GM12872 (cell line): ENCODE data around the gene AFF3.

Source experiments
- CTCF ChIP-seq: IDR thresholded peaks from 3 replicates; pipeline ENCODE4 v1.5.1; 2011; ENCODE audit warnings: low read depth, mild to moderate bottlenecking, low read length, moderate library complexity; ENCODE audit not compliant: insufficient read depth

AFF3 gene

DNA sequence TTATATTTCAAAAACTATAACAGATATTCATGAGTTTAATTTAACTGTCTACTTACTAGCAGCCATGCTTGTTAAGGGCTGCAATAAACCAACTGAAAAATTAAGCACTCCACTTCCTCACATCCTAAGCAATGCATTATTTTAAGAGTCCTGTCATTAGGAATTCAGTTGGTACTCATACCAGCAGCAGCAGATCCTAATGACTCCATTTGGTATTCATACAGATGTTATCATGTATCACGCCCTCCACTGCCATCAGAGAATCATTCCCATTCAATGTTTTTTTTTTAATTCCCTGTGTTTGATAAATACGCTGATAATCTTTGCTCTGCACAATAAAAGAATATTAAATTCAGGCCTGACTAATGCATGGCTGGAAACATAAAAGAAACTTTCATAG lies 236.8 kb downstream of the AFF3 start:
- TF ChIP-seq CTCF, result no peak

DNA sequence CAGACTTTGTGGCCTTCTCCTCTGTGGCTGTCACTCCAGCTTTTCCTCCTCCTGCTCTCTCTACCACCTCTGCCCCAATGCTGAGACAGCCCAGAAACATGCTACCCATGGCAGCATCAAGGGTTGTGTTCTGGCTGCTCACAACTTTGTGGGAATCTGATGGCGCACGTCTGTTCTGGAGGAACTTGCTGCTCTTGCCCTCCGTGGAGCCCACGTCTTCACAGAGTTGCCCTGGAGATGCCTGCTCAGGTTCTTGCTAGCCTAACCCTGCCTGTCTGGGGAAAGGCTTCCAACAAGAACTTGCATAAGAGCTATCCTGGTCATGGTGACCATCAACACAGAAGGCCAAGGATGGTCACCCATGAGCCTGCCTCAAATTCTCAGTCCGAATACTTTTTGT lies 237.4 kb downstream of the AFF3 start:
- no peak for TF ChIP-seq CTCF

DNA sequence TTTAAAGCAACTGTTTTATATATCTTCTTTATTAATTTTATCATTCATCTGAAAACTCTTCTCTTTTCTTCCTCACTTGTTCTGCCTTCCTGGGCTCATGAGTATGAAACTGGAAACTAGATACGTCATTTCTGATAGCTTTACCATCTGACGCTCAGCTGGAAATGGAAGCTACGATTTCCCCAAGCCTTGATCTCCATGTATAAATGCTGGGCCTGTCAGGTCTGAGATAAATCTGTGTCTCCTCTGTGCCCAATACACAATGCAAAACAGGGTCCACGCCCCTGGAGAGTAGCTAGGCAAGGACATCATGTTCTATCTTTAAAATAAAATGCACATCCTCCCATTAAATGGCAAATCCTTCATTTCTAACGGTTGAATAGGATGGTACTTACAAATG lies 238.4 kb downstream of the AFF3 start:
- TF ChIP-seq CTCF, result no peak

DNA sequence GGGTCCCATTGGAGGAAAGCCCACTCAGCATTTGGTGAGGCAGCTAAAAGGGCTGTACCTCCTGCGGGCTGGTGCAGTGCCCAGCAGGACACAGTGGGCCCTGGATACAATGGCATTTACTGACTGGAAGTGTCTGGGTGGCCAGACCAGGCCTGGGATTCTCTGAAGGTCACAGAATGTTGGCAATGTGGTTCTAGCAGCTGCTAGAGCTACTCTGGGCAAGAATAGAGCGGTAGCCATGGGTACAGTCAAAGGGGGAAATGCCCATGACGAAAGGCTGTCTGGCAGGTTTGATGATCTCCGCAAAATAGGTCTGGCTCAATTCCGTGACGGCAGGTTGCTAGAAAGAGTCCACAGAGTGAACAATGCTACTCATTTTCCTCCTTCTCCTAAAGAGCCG lies 241.8 kb downstream of the AFF3 start:
- TF ChIP-seq CTCF, result no peak

GRCh38 chr2:99899882-99900281 lies 242.5 kb downstream of the AFF3 start:
- no peak for TF ChIP-seq CTCF

GRCh38 chr2:99899058-99899855 lies 243.1 kb downstream of the AFF3 start:
- TF ChIP-seq CTCF, result no peak

GRCh38 chr2:99898336-99899048 lies 243.9 kb downstream of the AFF3 start:
- TF ChIP-seq CTCF, result no peak
